HepG2 (cell line): ENCODE measurements around the gene BAHD1. TPM values are rescaled to one million over a fixed set of nuclear protein-coding genes. Genes with fewer than 3 reads are reported as not detected.

Experiments
- AGO2 ChIP-seq: fragments of 200-400 bp; formaldehyde crosslinking; optimal IDR thresholded peaks from 2 replicates; pipeline ENCODE3; 2017; ENCODE audit warnings: mild to moderate bottlenecking, low read depth, low read length, moderate library complexity
- CBX2 ChIP-seq, 2 experiments: fragments of 200-600 bp in 1 of 2; sonication (generic); formaldehyde crosslinking in 1 of 2; IDR thresholded peaks; 2 replicates each; pipeline versions ENCODE4 v1.7.0 to v1.8.1; 2018 to 2022; ENCODE audit warnings: low read depth in 2 of 2, low read length in 1 of 2, mild to moderate bottlenecking in 1 of 2, missing genetic modification reagents in 1 of 2
- DRAP1 ChIP-seq: IDR thresholded peaks from 2 replicates; pipeline ENCODE4 v1.6.1; 2016; ENCODE audit warnings: missing genetic modification reagents, missing compliant biosample characterization
- GTF2F1 ChIP-seq: fragments of 150-350 bp; IDR thresholded peaks from 2 replicates; pipeline ENCODE4 v1.6.1; 2014; ENCODE audit warnings: low read length
- MAFK ChIP-seq, 2 experiments: IDR thresholded peaks in 1 of 2; conservative IDR thresholded peaks in 1 of 2; 2 replicates each; pipeline ENCODE4 v1.6.1; 2011; ENCODE audit warnings: improper control_type of control experiment in 2 of 2, low read length in 2 of 2
- MED1 ChIP-seq: sonication (generic); formaldehyde crosslinking; IDR thresholded peaks from 2 replicates; pipeline ENCODE4 v1.4.0; 2020; ENCODE audit warnings: missing genetic modification reagents
- MIXL1 ChIP-seq: IDR thresholded peaks from 2 replicates; pipeline ENCODE4 v1.6.1; 2016
- MLLT10 ChIP-seq: sonication (generic); formaldehyde crosslinking; IDR thresholded peaks from 2 replicates; pipeline ENCODE4 v1.4.0; 2020; ENCODE audit warnings: missing genetic modification reagents
- MYNN ChIP-seq: sonication (generic); formaldehyde crosslinking; IDR thresholded peaks from 2 replicates; pipeline ENCODE4 v1.4.0; 2020; ENCODE audit warnings: mild to moderate bottlenecking, low read depth, missing genetic modification reagents
- RAD51 ChIP-seq: fragments of 450-650 bp; IDR thresholded peaks from 2 replicates; pipeline ENCODE4 v1.6.1; 2016; ENCODE audit warnings: borderline replicate concordance
- STAT5B ChIP-seq: sonication (generic); formaldehyde crosslinking; IDR thresholded peaks from 2 replicates; pipeline ENCODE4 v1.4.0; 2020; ENCODE audit warnings: missing genetic modification reagents
- TCF7 ChIP-seq: sonication (generic); IDR thresholded peaks from 2 replicates; pipeline ENCODE4 v1.6.1; 2016; ENCODE audit warnings: antibody characterized with exemption, low read depth
- ZBTB14 ChIP-seq: sonication (generic); formaldehyde crosslinking; IDR thresholded peaks from 2 replicates; pipeline ENCODE4 v1.4.0; 2020; ENCODE audit warnings: missing genetic modification reagents
- ZBTB3 ChIP-seq: sonication (generic); formaldehyde crosslinking; IDR thresholded peaks from 2 replicates; pipeline ENCODE4 v1.4.0; 2020; ENCODE audit warnings: low read depth, mild to moderate bottlenecking, moderate library complexity, missing genetic modification reagents, borderline replicate concordance
- ZMYM2 ChIP-seq: sonication (generic); formaldehyde crosslinking; IDR thresholded peaks from 2 replicates; pipeline ENCODE4 v1.8.0; 2022; ENCODE audit warnings: mild to moderate bottlenecking, missing genetic modification reagents
- ZNF235 ChIP-seq: sonication (generic); formaldehyde crosslinking; IDR thresholded peaks from 2 replicates; pipeline ENCODE4 v1.8.1; 2023; ENCODE audit warnings: mild to moderate bottlenecking, missing genetic modification reagents, borderline replicate concordance
- ZNF383 ChIP-seq: sonication (generic); formaldehyde crosslinking; IDR thresholded peaks from 2 replicates; pipeline ENCODE4 v1.4.0; 2020; ENCODE audit warnings: missing genetic modification reagents, mild to moderate bottlenecking, borderline replicate concordance
- ZNF431 ChIP-seq: sonication (generic); formaldehyde crosslinking; IDR thresholded peaks from 2 replicates; pipeline ENCODE4 v1.9.0; 2022; ENCODE audit warnings: missing genetic modification reagents, low read depth, mild to moderate bottlenecking, borderline replicate concordance
- ZSCAN20 ChIP-seq: sonication (generic); formaldehyde crosslinking; IDR thresholded peaks from 2 replicates; pipeline ENCODE4 v1.4.0; 2020; ENCODE audit warnings: missing genetic modification reagents, mild to moderate bottlenecking, borderline replicate concordance
- ZSCAN29 ChIP-seq: sonication (generic); formaldehyde crosslinking; conservative IDR thresholded peaks from 2 replicates; pipeline ENCODE4 v1.4.0; 2020; ENCODE audit warnings: mild to moderate bottlenecking, missing genetic modification reagents
- polyA plus RNA-seq, 8 experiments: library from polyadenylated mRNA; depleted of rRNA in 3 of 8; stranded (reverse) in 7 of 8; unstranded in 1 of 8; fragments of >200 nt; fragmentation: Illumina TruSeq in 4 of 8; extraction: Trizol in 4 of 8; gene quantifications; 2 replicates each; pipeline versions ENCODE4 v1.2.1 to v1.2.3, GENCODE V29; 2011 to 2016; ENCODE audit warnings: low read depth in 4 of 8, missing spikeins in 1 of 8, mixed read lengths in 1 of 8; ENCODE audit not compliant: insufficient read depth in 1 of 8
- total RNA-seq, 5 experiments: library from RNA; depleted of rRNA; stranded (reverse); fragments of >200 nt; fragmentation: Illumina TruSeq; extraction: Trizol; gene quantifications; 2 replicates each; pipeline ENCODE4 v1.2.3, GENCODE V29; 2016; ENCODE audit warnings: low read depth in 1 of 5
- TF ChIP-seq, protein P1 (sequence below): sonication (generic); formaldehyde crosslinking; IDR thresholded peaks from 2 replicates; pipeline ENCODE4 v1.4.0; 2020; ENCODE audit warnings: missing genetic modification reagents, borderline replicate concordance
- TF ChIP-seq, protein P2 (sequence below): sonication (generic); formaldehyde crosslinking; IDR thresholded peaks from 2 replicates; pipeline ENCODE4 v1.4.0; 2020; ENCODE audit warnings: mild to moderate bottlenecking, low read depth, missing genetic modification reagents

BAHD1 gene
- total and polyA plus RNA-seq, 2 of the 13 experiments (the other 11 are each of a cell fraction or from before 2014, with no cell fraction given) = 3.3 to 8.7 TPM

GRCh38 chr15:40511472-40512133, 70.8 kb downstream of the BAHD1 start (continued):
- TF ChIP-seq, protein P1, sequence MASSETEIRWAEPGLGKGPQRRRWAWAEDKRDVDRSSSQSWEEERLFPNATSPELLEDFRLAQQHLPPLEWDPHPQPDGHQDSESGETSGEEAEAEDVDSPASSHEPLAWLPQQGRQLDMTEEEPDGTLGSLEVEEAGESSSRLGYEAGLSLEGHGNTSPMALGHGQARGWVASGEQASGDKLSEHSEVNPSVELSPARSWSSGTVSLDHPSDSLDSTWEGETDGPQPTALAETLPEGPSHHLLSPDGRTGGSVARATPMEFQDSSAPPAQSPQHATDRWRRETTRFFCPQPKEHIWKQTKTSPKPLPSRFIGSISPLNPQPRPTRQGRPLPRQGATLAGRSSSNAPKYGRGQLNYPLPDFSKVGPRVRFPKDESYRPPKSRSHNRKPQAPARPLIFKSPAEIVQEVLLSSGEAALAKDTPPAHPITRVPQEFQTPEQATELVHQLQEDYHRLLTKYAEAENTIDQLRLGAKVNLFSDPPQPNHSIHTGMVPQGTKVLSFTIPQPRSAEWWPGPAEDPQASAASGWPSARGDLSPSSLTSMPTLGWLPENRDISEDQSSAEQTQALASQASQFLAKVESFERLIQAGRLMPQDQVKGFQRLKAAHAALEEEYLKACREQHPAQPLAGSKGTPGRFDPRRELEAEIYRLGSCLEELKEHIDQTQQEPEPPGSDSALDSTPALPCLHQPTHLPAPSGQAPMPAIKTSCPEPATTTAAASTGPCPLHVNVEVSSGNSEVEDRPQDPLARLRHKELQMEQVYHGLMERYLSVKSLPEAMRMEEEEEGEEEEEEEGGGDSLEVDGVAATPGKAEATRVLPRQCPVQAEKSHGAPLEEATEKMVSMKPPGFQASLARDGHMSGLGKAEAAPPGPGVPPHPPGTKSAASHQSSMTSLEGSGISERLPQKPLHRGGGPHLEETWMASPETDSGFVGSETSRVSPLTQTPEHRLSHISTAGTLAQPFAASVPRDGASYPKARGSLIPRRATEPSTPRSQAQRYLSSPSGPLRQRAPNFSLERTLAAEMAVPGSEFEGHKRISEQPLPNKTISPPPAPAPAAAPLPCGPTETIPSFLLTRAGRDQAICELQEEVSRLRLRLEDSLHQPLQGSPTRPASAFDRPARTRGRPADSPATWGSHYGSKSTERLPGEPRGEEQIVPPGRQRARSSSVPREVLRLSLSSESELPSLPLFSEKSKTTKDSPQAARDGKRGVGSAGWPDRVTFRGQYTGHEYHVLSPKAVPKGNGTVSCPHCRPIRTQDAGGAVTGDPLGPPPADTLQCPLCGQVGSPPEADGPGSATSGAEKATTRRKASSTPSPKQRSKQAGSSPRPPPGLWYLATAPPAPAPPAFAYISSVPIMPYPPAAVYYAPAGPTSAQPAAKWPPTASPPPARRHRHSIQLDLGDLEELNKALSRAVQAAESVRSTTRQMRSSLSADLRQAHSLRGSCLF = 0 out of 2 replicates have a peak, but pooled peaks have one; percentile 16
- TF ChIP-seq ZSCAN29 (CRISPR knock-in tag) (0 out of 2 replicates have a peak, but pooled peaks have one; percentile 57), DRAP1 (CRISPR knock-in tag) (no peak), MLLT10 (CRISPR knock-in tag) (no peak), AGO2 (peak; percentile 35), ZSCAN20 (CRISPR knock-in tag) (peak; percentile 35; the same call in 1 of the 2 replicates), GTF2F1 (no peak), MYNN (CRISPR knock-in tag) (no peak), ZBTB14 (CRISPR knock-in tag) (peak; percentile 59), ZNF235 (CRISPR knock-in tag) (peak; percentile 60; the same call in 1 of the 2 replicates), TCF7 (no peak; the same call in 1 of the 2 replicates), ZBTB3 (CRISPR knock-in tag) (no peak), ZNF383 (no peak), ZNF431 (no peak; the same call in 1 of the 2 replicates), CBX2 (IDR thresholded peaks at IDR 0.05; ENCODE audit: low read depth, low read length) (no peak), CBX2 (CRISPR knock-in tag; IDR thresholded peaks at IDR 0.05; ENCODE audit: low read depth) (peak; percentile 69; the same call in 1 of the 2 replicates), RAD51 (no peak), MED1 (peak; percentile 70), MAFK (conservative IDR thresholded peaks at IDR 0.05 in 1 of 2, IDR thresholded peaks at IDR 0.05 in 1 of 2; ENCODE audit: low read length in 2 of 2) (no peak), ZMYM2 (CRISPR knock-in tag) (no peak), MIXL1 (CRISPR knock-in tag) (peak; percentile 37; the same call in 1 of the 2 replicates), STAT5B (CRISPR knock-in tag) (no peak)
- TF ChIP-seq, protein P2, sequence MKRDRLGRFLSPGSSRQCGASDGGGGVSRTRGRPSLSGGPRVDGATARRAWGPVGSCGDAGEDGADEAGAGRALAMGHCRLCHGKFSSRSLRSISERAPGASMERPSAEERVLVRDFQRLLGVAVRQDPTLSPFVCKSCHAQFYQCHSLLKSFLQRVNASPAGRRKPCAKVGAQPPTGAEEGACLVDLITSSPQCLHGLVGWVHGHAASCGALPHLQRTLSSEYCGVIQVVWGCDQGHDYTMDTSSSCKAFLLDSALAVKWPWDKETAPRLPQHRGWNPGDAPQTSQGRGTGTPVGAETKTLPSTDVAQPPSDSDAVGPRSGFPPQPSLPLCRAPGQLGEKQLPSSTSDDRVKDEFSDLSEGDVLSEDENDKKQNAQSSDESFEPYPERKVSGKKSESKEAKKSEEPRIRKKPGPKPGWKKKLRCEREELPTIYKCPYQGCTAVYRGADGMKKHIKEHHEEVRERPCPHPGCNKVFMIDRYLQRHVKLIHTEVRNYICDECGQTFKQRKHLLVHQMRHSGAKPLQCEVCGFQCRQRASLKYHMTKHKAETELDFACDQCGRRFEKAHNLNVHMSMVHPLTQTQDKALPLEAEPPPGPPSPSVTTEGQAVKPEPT (CRISPR knock-in tag) = peak; percentile 86; the same call in 1 of the 2 replicates
